Measurements from ENCODE around the gene NAP1L4.

GRCh38 chr11:2923446-2924375, 68.4 kb downstream of the NAP1L4 start:
- TF ChIP-seq CTCF (IDR thresholded peaks at IDR 0.05; ENCODE audit: low read length) (no peak), EZH2 (IDR thresholded peaks at IDR 0.05; ENCODE audit: borderline replicate concordance, low read length) (no peak)

Measured in OCI-LY1 (cell line).